ENCODE results near the gene PTPN20.

DNA sequence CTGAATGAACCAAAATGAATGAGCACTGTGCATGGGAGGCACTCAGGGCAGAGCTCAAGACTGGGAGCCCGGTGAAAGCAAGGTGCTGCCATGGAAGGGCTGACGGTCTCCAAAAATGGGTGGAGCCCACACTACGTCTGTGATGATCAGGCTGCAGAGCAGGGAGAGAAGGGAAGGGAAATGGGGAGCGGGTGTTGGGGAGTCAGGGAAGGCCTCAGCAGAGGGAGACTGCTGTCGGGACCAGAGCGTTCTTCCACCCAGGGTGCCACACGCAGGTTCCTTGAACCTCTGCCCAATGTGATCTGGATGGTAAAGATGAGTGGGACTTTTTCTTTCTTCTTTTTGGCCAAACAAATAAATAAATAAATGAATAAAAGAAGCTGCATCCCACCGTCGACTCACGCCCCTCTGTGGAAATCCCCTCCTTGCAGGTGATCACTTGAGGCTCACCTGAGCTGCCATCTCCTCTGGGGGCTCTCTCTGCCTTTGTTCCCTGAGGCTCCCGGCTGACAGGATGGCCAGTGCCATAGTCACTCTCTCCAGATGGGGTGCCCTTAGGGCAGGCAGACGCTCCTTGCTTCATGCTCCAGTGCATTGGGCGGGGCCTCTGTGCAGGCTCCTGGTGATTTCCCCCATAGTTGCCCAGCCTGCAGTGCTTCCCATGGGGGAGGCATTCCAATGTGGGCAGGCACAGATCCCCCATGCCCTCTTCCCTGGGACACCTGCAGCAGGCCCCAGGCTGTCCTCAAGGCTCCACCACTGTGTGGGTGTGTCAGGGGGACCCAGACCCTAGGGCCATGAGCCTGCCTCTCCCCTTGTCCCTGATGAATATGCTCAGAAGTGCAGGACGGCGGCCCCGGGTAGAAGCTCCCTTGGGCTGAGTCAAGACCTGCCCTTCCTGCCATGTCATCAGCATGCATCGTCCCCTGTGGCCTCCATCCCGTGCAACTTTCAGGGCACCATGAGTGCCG is 131.8 kb downstream of the PTPN20 start:
- TF ChIP-seq, protein P1, sequence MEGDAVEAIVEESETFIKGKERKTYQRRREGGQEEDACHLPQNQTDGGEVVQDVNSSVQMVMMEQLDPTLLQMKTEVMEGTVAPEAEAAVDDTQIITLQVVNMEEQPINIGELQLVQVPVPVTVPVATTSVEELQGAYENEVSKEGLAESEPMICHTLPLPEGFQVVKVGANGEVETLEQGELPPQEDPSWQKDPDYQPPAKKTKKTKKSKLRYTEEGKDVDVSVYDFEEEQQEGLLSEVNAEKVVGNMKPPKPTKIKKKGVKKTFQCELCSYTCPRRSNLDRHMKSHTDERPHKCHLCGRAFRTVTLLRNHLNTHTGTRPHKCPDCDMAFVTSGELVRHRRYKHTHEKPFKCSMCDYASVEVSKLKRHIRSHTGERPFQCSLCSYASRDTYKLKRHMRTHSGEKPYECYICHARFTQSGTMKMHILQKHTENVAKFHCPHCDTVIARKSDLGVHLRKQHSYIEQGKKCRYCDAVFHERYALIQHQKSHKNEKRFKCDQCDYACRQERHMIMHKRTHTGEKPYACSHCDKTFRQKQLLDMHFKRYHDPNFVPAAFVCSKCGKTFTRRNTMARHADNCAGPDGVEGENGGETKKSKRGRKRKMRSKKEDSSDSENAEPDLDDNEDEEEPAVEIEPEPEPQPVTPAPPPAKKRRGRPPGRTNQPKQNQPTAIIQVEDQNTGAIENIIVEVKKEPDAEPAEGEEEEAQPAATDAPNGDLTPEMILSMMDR (conservative IDR thresholded peaks at IDR 0.05; ENCODE audit: low read length) = no peak
- no peak for TF ChIP-seq EZH2phosphoT487 (IDR thresholded peaks at IDR 0.05; ENCODE audit: borderline replicate concordance)
